NOMO-1 (cell line): ENCODE measurements around the gene KCTD11.

Experiments
- DNase-seq, 2 experiments: peaks; one replicate each; lab custom pipeline; 2025; ENCODE audit not compliant: unreplicated experiment in 2 of 2; lab: John Stamatoyannopoulos, UW

KCTD11 gene

GRCh38 chr17:7351665-7352502 lies at the start of gene KCTD11:
Gene KCTD11 (plus strand): TSS chr17:7352162.
- peak in 1 of 2 experiments; percentile 31 for DNase-seq

GRCh38 chr17:7304179-7304578 lies 47.8 kb upstream of the KCTD11 start:
- DNase-seq: no peak

DNA sequence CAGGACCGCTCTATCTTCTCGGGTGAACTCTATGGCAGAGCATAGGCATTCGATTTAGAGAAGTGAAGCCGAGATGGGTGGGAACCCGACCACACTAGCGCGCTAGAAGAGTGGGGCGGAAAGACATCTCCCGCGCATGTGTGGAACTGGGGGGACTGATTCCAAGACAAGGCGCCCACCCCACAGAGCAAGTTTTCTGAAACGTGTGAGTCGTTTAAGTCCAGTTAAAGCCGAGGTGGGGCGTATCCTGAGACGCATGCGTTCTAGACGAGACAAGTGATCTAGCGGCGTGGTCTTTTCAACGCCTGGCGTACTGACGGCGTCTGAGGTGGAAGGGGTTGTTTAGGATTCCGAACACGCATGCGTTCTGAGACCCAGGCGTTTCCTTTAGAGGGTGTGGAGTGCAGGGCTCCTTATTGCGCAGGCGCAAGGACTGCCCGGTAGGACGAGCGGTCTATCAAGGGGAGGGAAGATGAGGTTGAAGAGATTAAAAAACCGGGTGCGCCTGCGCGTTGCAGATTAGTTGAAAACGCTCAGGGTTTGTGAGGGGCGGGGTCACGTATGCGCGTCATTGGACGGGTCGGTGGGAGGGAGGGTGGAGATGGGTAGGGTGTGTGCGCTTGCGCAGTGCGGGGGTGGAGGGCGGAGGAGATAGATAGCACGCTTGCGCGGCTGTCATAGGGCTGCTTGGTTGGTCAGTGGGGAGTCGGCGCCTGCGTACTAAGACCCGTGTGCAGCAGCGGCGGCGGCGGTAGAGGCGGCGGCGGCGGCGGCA lies 44.9 kb upstream of the KCTD11 start, which contains the start of gene EIF5A:
Gene EIF5A, plus strand, starts transcription at position 718 of the 775 bp plus-strand sequence. CDS start 2,008 bp downstream, outside the sequence.
- peak; percentile 98 to 100 for DNase-seq

DNA sequence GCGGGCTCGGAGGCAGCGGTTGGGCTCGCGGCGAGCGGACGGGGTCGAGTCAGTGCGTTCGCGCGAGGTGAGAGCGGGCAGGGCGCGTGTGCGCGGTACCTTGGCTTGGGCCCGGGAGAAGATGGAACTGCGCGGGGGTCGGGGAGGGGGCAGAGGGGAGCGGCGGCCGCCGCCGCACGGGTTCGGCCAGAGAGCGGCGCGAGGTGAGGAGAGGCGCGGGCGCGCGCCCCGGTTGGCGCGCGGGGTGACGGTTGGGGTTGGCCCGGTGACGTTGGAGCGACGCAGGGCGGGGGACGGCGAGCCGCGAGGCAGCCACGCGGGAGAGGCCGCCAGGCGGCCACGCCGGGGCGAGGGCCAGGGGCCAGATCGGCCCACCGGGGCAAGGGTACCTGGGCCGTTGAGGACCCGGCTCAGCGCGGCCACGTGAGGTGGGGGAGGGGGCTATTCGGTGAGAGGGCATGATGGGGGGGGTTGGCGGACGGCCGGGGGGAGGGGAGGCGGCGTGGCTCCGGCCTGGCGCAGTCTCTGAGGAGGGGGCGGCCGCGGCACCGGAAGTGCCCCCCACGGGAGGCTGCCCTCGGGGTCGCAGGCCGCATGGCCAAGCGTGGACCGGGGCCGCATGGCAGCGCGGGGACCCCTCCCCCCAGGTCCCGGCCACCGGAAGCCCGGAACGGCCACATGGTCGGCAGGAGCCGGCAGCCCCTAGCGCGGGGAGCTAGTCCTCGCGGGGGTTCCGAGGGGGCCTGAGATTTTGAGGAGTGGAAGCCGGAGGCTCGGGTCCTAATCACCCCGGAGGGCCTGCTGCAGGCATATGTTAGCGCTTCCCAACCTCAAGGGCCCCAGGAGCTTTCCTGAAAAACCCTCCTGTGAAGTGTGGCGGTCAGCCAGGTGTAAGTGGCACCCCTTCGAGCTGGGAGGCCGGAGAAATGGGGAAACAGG lies 44.0 kb upstream of the KCTD11 start:
- DNase-seq: peak; percentile 18 to 57

DNA sequence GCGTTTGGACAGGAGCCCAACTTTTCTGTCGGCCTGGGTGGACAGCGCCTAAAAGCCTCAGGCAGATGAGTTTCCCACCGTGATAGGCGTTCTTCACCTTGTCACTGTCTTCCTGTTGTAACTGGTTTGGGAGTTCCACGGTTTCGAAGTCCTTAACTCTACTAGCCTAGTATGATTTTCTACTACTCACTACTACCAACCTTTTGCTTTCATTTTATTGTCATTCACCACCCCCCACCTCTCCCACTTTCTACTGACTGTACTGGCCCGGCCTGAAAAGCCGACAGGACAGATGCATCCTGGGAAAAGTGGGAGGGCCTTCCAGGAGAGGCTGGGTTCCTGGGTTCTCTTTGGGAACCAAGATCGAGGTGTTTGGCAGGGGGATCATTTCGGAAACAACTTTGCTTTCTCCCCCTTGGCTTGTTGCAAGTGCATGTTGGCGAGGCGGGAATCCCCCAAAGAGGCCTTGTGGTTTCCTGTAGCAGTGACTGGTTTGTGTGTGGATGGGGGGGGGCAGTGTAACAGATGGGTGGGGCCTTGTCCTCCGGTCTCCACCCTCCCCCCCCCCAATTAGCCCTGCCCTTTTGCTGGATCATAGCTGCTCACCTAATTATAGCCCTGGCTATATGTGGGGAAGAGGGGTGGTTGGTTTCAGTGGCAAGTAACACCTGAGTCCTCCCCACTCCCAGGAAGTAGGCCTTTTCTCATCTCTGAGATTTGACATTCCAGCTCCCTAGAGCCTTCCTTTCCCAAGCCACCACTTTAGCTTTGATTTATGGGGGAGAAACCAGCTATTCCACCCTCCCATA lies 43.1 kb upstream of the KCTD11 start:
- DNase-seq: peak; percentile 67 to 91

DNA sequence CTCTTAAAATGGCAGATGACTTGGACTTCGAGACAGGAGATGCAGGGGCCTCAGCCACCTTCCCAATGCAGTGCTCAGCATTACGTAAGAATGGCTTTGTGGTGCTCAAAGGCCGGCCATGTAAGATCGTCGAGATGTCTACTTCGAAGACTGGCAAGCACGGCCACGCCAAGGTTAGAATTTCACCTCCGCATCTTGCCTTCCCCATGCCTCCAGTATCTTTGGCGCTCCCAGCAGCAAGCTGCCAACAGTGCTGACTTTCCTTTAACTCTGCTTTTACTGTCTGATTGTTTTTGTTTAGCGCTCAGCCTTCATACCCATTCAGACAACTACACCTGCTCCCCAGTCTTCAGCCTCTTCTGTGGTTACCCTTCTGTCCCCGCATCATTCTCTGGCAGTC lies 42.3 kb upstream of the KCTD11 start:
- no peak for DNase-seq

- no peak for DNase-seq
Observed at GRCh38 chr17:7311110-7311705, 40.8 kb upstream of the KCTD11 start.

DNA sequence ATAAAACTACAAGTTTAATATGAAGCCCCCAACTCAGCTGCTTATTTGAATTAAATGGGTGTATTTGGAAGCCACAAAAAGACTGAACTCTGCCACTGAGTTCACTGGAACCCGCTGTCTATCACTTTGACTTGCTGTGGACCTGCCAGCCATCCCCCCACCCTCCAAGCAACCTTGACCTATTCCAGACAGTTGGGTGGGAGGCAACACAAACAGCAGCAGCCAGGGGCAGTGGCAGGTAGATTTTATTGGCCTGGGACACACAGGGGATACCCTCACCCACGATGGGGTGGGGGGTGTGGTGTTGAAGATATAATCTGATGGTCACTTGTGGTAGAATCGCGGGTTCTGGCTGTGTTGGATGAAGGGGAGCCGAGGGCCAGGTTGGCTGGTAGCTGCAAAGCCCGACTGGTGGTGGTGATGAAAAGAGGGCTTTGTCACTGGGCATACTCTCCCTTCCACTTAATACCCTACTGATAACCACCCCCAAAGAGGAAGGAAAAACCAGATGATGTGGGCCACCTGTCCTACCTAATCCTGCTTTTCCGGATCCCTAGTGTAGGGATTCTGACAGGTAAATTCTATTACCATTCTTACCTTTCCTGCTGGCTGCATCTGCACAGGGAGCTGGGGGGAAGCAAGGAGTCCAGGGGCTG lies 39.4 kb upstream of the KCTD11 start:
- no peak for DNase-seq

- no peak for DNase-seq
Observed at GRCh38 chr17:7313088-7313889, 38.7 kb upstream of the KCTD11 start.

GRCh38 chr17:7313890-7314718 lies 37.9 kb upstream of the KCTD11 start:
- no peak for DNase-seq

- DNase-seq: peak; percentile 82
Observed at GRCh38 chr17:7314719-7315569, 37.0 kb upstream of the KCTD11 start, which contains the start of gene GPS2. Gene GPS2 (minus strand): TSS chr17:7315360. CDS start chr17:7315052, 308 bp downstream.

DNA sequence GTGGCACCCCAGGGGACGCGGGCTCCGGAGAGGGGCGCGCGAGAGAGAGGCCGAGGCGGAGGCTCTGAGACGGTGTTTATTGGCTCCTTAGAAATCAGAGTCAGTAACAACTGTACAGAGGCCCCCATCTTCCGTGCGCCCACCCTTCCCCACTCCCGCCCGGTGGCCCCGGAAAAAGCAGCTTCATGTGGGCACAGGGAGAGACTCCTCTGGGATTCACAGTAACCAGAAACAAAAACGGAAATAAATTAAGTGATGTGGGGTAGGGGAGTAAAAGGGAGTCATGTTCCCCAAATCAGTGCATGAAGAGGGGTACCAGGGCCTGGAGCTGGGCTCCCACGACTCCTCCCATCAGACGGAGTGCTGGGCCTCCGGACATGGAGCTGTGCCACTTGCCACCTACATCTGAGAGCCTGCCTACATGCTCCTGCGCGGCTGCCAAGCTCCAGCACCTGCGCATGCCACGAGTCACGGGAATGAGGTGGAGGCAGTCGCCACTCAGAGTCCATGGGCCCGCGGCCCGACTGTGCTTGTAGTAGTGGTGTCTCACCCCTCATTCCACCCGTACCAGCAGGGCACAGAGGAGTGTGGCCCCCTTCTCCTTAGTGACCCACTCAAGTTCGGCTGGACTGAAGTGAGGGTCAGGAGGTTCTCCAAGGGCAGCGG lies 36.3 kb upstream of the KCTD11 start:
- no peak for DNase-seq

GRCh38 chr17:7317161-7317803 lies 34.7 kb upstream of the KCTD11 start:
- no peak for DNase-seq

DNA sequence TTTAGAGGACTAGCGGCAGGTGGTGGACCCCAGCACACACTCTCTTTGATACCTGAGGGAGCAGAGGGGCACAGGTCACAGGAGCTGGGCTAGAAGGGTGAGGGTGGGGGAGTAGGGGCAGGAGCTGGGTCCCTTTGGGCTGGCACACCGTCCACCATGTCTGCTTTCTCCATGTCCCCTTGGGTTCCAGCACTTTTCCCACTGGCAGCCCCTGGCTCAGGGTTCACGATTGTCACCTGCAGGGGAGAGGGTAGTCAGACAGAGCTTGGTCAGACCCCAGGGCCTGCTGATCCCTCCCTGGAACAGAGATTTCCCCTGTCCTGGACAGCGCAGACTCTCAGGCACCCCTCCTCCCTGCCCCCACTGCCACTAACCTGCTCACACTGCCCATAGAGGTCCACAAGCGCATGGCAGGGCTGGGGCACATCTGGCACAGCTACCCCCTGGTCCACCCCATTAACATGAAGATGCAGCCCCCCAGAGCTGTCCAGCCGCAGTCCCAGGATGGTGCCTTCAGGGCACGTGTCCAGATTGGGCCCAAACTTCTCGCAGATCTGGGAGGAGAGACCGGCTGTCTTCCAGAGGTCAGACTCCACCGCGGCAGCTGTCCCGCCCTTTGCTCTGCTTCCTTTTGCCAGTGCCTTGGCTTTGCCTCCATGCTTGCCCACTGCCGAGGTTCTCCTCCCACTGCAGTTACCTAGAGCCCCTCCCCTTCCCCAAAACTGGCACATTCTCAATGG lies 33.7 kb upstream of the KCTD11 start:
- no peak for DNase-seq

GRCh38 chr17:7321466-7321865 lies 30.5 kb upstream of the KCTD11 start:
- no peak for DNase-seq
